Measurements from ENCODE around the gene KIAA0513.

DNA sequence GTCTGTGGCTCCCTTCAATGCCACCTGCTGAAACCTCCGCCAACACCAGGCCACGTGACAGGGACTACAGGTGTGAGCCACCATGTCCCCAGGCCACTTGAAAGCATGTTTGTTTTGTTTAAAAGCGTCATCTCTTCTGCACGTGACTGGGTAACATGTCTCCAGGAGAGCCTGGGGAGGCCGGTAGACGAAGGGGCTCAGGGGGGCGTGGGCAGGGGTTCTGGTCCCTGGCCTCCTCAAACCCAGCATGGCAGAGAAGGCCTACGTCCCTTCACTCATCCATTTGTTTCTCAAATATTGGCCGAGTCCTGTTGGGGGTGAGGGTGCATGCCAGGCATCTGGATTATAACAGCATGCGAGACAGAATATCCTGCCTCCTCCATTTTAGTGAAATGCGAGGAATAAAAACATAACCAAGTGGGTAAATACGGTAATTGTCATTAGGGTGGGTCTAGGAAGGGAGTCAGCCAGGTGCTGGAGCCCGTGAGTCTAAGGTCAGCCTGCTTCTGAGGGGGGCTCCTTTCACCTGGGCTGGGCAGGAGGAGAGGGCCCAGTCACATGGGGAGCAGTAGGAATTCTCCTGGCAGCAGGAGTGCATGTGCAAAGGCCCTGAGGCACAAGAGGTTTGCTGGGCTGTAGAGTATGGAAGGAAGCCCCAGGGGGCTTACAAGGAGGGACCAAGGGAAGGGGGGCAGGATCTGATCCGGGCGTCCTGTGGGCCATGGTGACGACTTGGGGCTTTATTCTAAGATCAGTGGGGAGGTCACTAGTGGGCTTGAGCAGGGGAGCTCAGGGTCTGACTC lies 111.4 kb downstream of the KIAA0513 start:
- TF ChIP-seq EZH2 (IDR thresholded peaks at IDR 0.05), result no peak
- TF ChIP-seq, protein P1, sequence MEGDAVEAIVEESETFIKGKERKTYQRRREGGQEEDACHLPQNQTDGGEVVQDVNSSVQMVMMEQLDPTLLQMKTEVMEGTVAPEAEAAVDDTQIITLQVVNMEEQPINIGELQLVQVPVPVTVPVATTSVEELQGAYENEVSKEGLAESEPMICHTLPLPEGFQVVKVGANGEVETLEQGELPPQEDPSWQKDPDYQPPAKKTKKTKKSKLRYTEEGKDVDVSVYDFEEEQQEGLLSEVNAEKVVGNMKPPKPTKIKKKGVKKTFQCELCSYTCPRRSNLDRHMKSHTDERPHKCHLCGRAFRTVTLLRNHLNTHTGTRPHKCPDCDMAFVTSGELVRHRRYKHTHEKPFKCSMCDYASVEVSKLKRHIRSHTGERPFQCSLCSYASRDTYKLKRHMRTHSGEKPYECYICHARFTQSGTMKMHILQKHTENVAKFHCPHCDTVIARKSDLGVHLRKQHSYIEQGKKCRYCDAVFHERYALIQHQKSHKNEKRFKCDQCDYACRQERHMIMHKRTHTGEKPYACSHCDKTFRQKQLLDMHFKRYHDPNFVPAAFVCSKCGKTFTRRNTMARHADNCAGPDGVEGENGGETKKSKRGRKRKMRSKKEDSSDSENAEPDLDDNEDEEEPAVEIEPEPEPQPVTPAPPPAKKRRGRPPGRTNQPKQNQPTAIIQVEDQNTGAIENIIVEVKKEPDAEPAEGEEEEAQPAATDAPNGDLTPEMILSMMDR (IDR thresholded peaks at IDR 0.05), result no peak

Measured in neural progenitor cell (in vitro differentiated cells).